COLO668 (cell line): ENCODE measurements around the gene PGAP2.
"Not testable (repeated sequence)": the region's sequence is repeated elsewhere in the genome, so short reads cannot be mapped to it uniquely, and the experiment has no call there.

ENCODE experiments used
- DNase-seq: peaks from one replicate; lab custom pipeline; 2025; ENCODE audit not compliant: unreplicated experiment; lab: John Stamatoyannopoulos, UW

Gene PGAP2

DNA sequence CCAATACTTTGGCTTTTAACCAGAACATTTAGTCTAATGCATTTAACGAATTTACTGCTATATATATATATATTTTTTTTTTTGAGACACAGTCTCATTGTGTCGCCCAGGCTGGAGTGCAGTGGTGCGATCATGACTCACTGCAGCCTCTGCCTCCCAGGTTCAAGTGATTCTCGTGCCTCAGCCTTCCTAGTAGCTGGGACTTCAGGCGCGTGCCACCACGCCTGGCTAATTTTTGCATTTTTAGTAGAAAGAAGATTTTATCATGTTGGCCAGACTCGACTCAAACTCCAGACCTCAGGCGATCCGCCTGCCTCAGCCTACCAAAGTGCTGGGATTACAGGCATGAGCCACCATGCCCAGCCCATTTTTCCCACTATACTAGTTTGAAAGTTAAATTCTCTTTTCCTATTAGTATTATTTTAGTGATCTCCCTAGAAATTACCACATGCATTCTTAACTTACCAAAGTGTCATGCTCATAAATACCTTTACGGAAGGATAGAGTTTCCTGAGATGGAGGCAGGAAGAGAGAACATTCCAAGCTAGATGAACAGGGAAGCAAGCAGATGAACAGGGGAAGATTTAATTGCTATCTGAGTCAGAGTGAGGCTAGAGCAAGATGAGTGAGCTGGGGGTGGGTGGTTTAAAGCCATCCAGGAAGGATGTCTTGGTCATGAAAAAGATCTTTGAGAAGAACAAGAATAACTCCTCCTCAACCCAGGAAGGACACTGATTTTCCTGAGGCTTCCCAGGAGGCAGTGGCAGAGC is 4.4 kb upstream of the PGAP2 start:
- no peak for DNase-seq

DNA sequence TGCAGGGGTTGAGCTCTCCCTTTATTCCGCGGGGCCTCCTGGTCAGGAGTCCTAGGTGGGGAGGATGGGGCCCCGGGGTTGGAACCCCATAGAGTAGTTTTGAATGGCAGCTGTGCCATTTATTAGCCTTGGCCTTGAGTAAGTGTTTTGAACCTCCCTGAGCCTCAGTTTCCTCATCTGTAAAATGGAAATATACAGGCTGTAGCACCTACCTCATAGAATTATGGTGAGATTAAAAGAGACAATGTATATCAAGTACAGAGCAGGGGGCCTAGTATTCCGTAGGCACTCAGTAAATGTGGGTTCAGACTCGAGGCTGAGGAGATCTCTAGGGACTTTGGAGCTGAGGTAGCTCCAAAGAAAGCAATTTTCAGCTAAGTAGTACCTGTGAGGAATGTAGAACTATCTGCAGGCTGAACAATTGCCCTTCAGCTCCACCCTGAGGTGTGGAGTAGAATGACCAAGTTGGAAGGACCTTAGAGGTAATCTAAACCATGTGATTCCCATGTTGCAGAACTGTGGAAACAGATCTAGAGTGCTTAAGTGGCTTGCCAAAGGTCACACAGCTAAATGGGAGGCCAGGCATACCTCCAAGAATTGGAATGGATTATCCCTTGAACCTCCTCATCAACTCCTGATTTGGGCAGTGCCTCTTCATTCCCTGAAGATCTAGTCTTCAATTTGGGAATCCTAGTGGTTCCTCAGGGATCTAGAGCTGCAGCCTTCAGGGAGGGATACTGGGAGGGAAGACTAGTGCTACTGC is 682 bp downstream of the PGAP2 start:
- DNase-seq = peak; percentile 42

DNA sequence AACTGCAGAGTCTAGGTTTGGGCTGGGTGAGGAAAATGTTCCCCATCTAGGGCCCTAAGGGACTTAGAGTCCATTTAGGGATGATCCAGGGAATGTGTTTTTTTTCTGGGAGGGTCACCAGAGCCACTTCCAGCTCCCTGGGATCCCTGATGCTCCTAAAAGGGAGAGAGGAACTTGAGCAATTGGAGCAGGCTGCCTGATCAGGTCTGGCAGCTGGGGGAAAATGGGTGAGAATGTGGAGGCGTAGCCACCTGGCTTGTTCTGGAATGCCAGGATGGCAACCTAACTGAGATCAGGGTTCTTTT is 1.2 kb downstream of the PGAP2 start:
- no peak for DNase-seq

DNA sequence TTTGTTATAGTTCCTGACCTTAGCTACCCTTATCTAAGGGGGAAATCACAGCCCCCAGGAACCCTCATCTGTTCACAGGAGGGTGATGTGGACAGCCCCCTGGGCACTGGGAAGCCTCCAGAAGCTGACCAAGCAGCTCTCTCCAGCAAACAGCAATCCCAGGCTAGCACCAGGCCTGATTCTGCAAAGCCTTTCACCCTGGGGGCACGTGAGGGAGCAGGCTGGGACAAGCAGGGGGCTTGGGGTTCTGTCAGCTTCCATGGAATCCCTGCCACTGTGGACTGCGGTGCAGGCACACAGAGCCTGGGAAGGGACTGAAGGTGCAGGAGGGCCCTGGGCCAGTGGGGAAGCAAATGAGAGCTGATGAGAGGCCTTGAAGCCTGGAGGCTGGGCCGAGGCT is 2.1 kb downstream of the PGAP2 start:
- DNase-seq = no peak

DNA sequence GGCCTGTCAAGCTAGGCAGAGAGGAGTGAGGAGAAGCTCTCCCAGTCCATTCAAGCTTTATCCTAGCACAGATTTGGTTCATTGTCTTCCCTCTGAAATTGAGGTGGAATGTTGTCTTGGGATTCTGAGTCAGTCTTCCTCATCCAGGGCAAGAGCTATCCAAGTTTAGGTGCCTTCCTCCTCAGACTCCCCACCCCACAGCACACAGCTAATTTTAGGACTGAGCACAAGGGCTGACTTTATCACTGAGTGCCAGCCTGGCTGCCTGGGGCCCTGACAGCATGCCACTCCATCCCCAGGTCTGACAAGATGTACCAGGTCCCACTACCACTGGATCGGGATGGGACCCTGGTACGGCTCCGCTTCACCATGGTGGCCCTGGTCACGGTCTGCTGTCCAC is 2.6 kb downstream of the PGAP2 start:
- no peak for DNase-seq

DNA sequence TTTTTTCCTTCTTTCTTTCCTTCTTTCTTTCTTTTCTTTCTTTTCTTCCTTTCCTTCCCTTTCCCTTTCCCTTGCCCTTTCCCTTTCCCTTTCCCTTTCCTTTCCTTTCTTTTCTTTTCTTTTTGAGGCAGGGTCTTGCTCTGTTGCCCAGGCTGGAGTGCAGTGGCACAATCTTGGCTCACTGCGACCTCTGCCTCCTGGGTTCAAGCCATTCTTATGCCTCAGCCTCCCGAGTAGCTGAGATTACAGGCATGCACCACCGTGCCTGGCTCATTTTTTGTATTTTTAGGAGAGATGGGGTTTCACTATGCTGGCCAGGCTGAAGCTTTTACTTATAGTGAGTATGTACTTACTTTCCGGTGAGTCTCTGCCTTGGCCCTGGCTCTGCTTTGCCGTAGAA is 6.5 kb downstream of the PGAP2 start:
- not testable (repeated sequence) for DNase-seq

DNA sequence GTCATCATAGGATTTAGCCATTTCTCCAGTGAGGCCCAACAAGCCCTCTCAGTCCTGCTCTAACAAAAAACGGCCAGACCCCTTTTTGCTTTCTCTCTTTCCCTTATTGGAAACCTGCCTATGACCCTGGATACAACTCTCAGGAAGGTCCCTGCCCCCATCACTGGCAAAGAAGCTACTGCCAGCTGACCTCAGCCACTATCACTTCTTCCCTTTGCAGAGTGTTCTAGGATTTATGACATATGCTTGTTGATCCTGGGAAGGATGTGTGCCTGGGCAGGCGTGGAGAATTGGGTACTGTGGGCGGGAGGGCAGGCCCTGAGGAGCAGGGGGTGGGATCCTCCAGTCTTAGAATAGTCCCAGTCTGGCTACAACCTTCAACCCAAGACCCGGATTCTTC is 7.5 kb downstream of the PGAP2 start:
- DNase-seq = no peak

DNA sequence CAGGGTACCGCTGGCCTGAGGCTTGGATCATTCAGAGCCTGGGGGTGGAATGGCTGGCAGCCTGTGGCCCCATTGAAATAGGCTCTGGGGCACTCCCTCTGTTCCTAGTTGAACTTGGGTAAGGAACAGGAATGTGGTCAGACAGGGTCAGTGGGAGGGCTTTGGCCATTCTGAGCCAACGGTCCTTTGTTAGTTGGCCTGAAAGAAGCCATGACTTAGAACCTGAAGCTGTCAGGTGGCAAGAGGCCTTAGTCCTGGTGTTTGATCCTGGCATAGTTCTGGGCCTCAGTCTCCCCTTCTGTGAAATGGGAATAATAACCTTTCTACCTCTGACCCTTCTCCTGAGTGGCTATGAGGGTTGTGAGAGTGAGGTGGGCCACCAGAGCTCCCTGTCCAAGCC is 8.3 kb downstream of the PGAP2 start:
- DNase-seq = no peak

DNA sequence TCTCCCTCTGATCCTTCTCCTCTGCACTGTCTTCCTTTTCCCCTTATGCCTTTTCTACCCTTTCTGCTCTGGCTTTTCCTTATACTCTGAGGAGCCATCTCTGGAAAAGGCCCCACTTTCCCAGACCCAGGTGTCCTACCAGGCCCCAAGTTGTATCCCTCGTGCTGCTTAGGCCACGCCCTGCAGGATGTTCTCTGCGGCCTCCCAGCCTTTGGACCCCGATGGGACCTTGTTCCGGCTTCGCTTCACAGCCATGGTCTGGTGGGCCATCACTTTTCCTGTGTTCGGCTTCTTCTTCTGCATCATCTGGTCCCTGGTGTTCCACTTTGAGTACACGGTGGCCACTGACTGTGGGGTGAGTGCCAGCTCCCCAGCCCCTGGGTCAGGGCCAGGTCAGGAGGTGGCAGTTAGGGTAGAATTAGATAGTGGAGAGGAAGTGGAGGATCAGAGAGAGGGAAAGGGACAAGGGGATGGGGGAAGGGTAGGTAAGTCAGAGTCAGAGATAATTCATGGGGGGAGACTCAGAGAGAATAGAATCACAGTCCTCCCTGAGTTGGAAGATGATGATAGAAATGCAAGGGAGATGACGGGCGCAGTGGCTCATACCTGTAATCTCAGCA is 8.9 kb downstream of the PGAP2 start:
- no peak for DNase-seq

DNA sequence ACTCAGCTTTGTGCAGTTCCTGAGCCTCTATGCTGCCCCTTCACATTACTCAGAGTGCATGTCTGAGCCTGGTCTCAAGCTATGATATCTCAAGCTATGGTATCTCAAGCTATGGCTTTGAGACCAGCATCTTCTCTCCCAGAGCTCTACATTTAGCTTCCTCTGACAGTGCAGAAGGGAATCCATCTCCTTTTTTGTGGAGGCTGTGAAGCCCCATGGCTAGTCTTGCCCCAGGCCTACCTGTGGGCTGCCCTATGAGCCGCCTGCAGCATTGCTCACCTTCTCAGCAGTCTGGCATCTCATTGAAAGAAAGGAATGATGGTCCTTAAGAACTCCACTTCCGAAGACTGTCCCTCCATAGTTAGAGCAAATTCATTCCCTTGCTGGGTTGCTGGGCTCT is 12.6 kb downstream of the PGAP2 start:
- no peak for DNase-seq

DNA sequence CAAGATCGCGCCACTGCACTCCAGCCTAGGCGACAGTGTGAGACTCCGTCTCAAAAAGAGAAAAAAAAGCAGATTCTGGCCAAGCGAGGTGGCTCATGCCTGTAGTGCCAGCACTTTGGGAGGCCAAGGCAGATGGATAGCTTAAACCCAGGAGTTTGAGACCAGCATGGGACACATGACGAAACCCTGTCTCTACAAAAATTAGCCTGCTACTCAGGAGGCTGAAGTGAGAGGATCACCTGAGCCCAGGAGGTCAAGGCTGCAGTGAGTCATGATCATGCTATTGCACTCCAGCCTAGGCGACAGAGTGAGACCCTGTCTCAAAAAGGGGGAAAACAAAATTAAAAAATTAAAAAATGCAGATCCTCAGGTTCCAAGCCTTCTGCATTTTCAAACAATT is 14.0 kb downstream of the PGAP2 start:
- DNase-seq = no peak

DNA sequence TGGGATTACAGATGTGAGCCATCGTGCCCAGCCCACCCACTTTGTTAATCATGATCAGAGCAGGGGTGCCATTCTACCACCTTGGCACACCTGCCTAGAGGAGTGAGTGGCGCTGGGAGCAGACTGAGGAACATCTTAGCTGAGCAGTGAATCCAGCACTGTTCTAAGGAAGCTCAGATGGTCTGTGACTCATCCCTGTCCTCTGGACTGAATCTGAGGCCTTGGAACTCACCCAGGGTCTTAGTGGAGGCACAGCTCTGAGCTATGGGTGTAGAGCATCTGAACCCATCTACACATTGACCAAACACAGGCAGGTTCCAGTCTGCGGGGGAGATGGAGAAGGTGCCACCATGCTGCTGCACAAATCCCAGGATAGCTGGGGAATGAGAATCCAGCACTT is 14.9 kb downstream of the PGAP2 start:
- DNase-seq = no peak

DNA sequence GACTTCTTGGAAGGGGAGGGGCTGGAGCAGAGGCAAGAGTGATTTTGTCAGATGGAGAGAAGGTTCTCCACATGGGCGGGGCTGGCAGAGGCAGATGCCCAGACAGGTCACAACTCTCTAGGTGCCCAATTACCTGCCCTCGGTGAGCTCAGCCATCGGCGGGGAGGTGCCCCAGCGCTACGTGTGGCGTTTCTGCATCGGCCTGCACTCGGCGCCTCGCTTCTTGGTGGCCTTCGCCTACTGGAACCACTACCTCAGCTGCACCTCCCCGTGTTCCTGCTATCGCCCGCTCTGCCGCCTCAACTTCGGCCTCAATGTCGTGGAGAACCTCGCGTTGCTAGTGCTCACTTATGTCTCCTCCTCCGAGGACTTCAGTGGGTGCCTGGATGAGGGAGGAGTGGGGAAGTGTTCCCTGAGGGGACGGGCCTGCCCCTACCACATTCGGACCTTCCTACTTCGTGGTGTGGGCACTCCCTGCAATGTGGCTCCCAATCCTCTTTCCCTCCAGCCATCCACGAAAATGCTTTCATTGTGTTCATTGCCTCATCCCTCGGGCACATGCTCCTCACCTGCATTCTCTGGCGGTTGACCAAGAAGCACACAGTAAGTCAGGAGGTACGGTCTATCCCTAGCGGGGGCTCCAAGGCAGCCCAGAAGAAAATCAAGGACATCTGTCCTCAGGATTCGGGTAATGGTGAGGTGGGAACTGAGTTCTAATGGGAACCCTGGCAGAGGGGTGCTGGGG is 15.6 kb downstream of the PGAP2 start:
- no peak for DNase-seq

DNA sequence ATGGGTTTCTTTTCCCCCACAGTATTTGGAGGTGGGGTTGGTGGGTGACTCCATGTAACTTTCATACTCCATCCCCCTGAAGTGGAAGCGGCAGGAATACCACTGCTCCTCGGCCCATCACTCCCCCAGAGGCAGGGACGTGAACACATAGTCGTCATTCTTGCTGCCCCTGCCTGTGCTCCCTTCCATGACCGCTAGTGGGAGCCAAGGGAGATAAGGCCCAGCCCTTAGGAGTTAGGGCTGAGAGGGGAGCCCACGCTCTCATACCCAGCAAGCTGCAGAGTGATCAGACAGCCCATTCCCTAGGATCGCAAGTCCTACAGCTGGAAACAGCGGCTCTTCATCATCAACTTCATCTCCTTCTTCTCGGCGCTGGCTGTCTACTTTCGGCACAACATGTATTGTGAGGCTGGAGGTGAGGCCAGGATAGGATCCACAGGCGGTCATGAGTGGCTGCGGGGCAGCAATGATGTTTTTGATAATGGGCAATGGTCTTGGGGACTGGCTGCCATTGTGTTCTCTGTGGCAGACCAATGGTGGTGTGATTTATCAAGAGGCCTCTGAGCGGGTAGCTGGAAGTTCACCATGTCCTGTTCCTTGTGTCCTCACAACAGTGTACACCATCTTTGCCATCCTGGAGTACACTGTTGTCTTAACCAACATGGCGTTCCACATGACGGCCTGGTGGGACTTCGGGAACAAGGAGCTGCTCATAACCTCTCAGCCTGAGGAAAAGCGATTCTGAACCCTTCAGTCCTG is 16.5 kb downstream of the PGAP2 start:
- DNase-seq = peak; percentile 49

DNA sequence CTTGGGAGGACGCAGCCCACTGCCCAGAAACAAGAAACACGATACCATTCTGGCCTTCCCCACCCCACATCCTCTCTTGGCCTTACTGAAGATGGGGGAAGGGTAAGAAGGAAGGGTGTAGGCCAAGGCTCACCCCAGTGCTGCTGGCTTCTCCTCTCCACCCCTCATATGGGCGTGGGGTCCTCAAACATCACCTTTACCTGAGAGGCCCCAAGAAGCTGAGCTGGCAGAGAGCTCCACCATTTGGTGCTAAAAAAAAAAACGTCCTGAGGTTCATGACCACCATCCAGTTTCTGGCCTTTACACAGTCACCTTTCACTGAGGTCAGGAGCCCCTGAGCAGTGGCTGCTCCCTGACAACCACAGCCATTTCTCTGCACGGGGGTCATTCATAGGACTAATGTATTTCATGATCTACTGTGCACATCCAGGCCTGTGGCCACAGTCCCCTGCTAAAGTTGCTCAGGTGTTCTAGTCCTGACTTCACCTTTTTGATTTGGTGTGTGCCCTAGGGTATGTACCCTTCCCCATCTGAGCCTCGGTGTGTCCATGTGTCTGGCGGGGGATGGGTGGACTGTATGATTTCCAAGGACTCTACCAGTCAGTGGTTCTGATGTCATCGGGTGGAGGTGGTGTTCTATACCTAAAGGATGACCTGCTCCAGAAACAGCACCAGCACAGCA is 17.3 kb downstream of the PGAP2 start:
- DNase-seq = no peak

DNA sequence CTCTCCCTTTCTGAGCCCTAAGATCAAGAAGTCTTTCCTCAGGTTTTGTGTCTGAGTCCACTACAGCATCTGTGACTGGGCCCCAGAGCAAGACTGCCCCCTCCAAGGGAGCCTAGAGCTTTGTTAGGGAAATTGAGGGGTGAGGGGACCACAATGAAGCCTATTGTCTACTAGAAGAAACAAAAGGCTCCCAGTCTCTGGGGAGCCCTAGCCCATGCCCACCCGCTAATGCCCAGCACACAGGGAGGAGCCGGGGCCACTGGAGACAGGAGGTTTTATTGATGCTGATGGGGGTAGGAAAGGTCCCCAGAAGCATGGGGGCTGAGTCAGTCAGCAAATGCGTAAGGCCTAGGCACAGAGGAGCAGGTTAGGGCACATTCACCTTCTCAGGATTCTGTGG is 18.4 kb downstream of the PGAP2 start:
- no peak for DNase-seq

DNA sequence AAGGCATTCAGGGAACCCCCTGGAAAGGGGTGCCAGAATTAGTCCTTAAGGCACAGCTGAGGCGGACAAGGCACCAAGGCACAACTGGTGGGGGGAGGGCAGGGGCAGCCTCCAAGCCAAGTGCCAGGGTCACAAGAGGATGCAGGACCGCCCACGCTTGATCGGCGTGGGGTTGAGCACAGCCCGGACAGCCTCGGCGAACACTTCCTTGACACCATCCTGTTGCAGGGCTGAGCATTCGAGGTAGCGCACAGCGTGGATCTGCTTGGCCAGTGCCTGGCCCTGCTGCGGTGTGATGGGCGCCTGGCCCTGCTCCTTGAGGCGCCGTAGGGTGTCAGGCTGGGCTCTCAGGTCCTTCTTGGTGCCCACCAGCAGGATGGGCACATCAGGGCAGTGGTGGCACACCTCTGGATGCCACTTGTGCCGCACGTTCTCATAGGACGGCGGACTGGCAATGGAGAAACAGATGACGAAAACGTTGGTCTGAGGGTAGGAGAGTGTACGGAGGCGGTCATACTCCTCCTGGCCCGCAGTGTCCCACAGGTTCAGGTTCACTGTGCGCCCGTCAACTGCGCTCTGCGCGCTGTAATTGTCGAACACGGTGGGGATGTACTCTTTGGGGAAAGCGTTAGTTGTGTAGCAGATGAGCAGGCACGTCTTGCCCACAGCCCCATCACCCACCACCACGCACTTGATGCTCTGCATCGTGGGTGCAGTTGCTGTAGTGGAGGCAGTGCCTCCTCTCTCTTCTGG is 19.2 kb downstream of the PGAP2 start:
- DNase-seq = no peak

DNA sequence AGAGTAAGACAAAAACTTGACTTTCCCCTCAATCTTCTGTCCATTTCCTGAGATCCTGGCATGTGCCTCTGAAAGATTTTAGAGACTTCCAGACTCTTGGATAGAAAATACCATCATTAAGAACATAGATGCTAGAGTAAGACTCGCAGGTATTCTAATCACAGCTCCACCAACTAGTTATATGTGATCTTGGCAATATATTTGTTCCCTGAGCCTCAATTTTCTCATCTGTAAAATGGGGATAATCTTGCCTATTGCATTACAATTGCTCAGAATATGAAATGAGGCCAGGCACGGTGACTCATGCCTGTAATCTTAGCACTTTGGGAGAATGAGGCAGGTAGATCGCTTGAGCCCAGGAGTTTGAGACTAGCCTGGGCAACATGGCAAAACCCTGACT is 21.7 kb downstream of the PGAP2 start:
- no peak for DNase-seq

DNA sequence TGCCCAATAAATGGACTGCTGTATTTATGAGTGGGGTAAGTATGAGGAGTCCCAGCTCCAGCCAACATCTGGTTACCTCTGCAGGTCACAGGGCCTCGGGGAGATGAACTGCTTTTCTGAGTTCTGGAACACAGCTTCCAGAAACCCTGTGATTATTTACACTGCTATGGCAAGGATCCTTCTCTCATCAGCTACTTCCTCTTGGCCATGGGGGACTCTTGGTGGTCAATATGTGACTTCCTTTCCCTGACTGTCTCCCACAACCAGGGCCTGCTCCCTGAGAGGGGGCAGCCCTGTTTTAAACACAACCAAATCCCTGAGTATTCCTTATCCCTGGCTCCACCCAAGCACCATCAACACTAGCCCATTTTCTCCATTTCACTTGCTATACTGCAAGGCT is 22.4 kb downstream of the PGAP2 start:
- no peak for DNase-seq
